ENCODE measurements around the gene CALHM4.

GRCh38 chr6:116562614-116563013 lies 9.1 kb downstream of the CALHM4 start:
- TF ChIP-seq, protein P1, sequence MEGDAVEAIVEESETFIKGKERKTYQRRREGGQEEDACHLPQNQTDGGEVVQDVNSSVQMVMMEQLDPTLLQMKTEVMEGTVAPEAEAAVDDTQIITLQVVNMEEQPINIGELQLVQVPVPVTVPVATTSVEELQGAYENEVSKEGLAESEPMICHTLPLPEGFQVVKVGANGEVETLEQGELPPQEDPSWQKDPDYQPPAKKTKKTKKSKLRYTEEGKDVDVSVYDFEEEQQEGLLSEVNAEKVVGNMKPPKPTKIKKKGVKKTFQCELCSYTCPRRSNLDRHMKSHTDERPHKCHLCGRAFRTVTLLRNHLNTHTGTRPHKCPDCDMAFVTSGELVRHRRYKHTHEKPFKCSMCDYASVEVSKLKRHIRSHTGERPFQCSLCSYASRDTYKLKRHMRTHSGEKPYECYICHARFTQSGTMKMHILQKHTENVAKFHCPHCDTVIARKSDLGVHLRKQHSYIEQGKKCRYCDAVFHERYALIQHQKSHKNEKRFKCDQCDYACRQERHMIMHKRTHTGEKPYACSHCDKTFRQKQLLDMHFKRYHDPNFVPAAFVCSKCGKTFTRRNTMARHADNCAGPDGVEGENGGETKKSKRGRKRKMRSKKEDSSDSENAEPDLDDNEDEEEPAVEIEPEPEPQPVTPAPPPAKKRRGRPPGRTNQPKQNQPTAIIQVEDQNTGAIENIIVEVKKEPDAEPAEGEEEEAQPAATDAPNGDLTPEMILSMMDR (conservative IDR thresholded peaks at IDR 0.05; ENCODE audit: low read length), result no peak
- TF ChIP-seq EZH2phosphoT487 (IDR thresholded peaks at IDR 0.05; ENCODE audit: borderline replicate concordance, low read depth, low read length), result no peak
